ACC112 (cell line): ENCODE results near the gene SPIRE1.

ENCODE experiments used
- H2AFZ ChIP-seq: fragments of 200-600 bp; sonication (generic); one replicate; pipeline ENCODE4 v1.6.0; 2017; ENCODE audit warnings: antibody characterized with exemption, low read length; ENCODE audit not compliant: unreplicated experiment
- H3K27ac ChIP-seq: fragments of 200-600 bp; sonication (generic); 2 replicates; pipeline ENCODE4 v1.5.1; 2014; ENCODE audit warnings: low read depth, mild to moderate bottlenecking, antibody characterized with exemption, low read length, moderate library complexity
- H3K27me3 ChIP-seq: fragments of 200-600 bp; sonication (generic); 2 replicates; pipeline ENCODE4 v1.6.1; 2014; ENCODE audit warnings: mild to moderate bottlenecking, antibody characterized with exemption, low read length, moderate library complexity, mixed read lengths; ENCODE audit not compliant: insufficient read depth
- H3K36me3 ChIP-seq: fragments of 200-600 bp; sonication (generic); 2 replicates; pipeline ENCODE4 v1.6.1; 2016; ENCODE audit warnings: mild to moderate bottlenecking, antibody characterized with exemption, low read length, moderate library complexity, mixed read lengths; ENCODE audit not compliant: insufficient read depth
- H3K4me1 ChIP-seq: fragments of 200-600 bp; sonication (generic); one replicate; pipeline ENCODE4 v1.6.1; 2016; ENCODE audit warnings: low read length, mixed read lengths; ENCODE audit not compliant: insufficient read depth, unreplicated experiment, control insufficient read depth
- H3K4me3 ChIP-seq: fragments of 200-600 bp; sonication (generic); 2 replicates; pipeline ENCODE4 v1.5.1; 2014; ENCODE audit warnings: mild to moderate bottlenecking, low read depth, low read length
- H3K79me2 ChIP-seq: fragments of 200-600 bp; sonication (generic); one replicate; pipeline ENCODE4 v1.6.0; 2016; ENCODE audit warnings: low read length; ENCODE audit not compliant: control insufficient read depth, unreplicated experiment, insufficient read depth

Gene SPIRE1

GRCh38 chr18:12451428-12451827 is 206.5 kb downstream of the SPIRE1 start:
- Histone ChIP-seq H3K36me3 (peaks cover 13% of the 10 kb centered on the region), H3K79me2 (no peaks in the 10 kb centered on the region), H3K4me1 (no peaks in the 10 kb centered on the region), H3K4me3 (no peak overlapping the region), H3K27ac (no peak overlapping the region), H2AFZ (no peak overlapping the region), H3K27me3 (no peaks in the 10 kb centered on the region)

- no peaks in the 10 kb centered on the region for H3K27me3 ChIP-seq
- H3K27ac ChIP-seq = no peak overlapping the region
- H2AFZ ChIP-seq = no peak overlapping the region
- no peaks in the 10 kb centered on the region for H3K79me2 ChIP-seq
- peaks cover 20% of the 10 kb centered on the region for H3K36me3 ChIP-seq
- no peaks in the 10 kb centered on the region for H3K4me1 ChIP-seq
- H3K4me3 ChIP-seq = no peak overlapping the region
Measured at GRCh38 chr18:12449051-12449785, 208.7 kb downstream of the SPIRE1 start.

DNA sequence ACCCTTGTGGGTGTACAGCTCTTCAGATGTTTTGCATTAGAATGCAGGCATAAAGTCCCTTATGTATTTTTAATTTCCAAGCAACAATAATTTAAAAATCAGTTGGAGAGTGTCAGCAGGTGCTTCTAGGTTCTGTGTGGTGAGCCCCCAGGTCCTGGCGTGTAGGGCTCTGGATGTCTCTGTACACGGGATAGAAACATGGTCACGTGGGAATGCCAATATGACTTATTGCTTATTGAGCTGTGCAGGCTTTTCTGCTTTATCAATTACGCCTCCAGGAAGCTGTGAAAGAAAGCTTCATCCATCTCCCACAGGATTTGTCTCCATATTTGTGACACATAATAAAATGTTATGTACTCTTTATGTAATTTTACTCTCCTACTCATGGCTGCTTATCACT is 212.4 kb downstream of the SPIRE1 start:
- Histone ChIP-seq H3K4me1 (no peaks in the 10 kb centered on the region), H2AFZ (no peak overlapping the region), H3K79me2 (no peaks in the 10 kb centered on the region), H3K4me3 (no peak overlapping the region), H3K36me3 (peaks cover 32% of the 10 kb centered on the region), H3K27ac (no peak overlapping the region), H3K27me3 (no peaks in the 10 kb centered on the region)

DNA sequence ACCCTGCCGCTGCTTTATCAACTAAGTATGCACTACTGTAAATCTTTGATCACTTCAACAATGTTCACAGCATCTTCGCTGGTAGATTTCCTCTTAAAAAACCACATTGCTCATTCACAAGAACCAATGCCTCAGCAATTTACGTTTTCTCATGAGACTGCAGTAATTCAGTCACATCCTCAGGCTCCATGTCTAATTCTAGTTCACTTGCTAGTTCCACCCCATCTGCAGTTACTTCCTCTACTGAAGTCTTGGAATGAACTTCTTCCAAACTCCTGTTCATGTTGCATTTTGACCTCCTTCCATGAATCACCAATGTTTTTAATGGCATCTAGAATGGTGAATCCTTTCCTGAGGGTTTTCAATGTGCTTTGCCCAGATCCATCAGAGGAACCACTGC is 214.4 kb downstream of the SPIRE1 start:
- no peaks in the 10 kb centered on the region for H3K4me1 ChIP-seq
- H2AFZ ChIP-seq = no peak overlapping the region
- no peaks in the 10 kb centered on the region for H3K79me2 ChIP-seq
- no peak overlapping the region for H3K4me3 ChIP-seq
- no peaks in the 10 kb centered on the region for H3K27me3 ChIP-seq
- no peak overlapping the region for H3K27ac ChIP-seq
- H3K36me3 ChIP-seq = peaks cover 22% of the 10 kb centered on the region

GRCh38 chr18:12442946-12443345 is 215.0 kb downstream of the SPIRE1 start:
- H3K27ac ChIP-seq = no peak overlapping the region
- no peaks in the 10 kb centered on the region for H3K27me3 ChIP-seq
- H2AFZ ChIP-seq = no peak overlapping the region

DNA sequence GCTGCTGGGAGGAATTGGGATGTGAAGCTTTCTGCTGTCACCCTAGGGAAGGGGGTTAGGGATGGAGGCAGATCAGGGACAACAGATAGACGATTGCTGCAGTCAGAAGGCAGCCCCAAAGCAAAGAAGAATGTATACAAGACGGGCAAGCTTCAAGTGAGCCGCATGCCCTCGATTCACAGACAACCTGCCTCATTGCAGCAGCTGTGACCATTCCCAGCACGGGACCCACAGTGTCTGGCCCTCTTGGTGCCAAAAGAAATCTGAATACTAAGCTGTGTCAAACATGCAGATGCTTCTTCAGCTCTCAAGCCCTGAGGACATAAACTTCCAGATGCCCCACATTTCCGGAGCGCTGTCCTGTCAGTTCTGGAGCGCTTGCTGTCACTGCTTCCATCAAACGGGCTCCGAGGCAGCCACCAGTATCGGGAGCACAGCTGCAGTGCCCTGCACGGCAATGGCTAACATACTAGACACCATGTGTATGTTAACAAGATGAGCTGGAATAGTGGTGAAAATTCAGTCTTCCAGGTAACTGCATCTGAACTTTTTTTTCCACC is 216.4 kb downstream of the SPIRE1 start:
- no peak overlapping the region for H3K27ac ChIP-seq
- peaks cover 22% of the 10 kb centered on the region for H3K36me3 ChIP-seq
- H3K4me3 ChIP-seq = no peak overlapping the region
- no peak overlapping the region for H2AFZ ChIP-seq
- no peaks in the 10 kb centered on the region for H3K79me2 ChIP-seq
- no peaks in the 10 kb centered on the region for H3K27me3 ChIP-seq
- H3K4me1 ChIP-seq = no peaks in the 10 kb centered on the region

More at GRCh38 chr18:12442946-12443345, 215.0 kb downstream of the SPIRE1 start:
- peaks cover 22% of the 10 kb centered on the region for H3K36me3 ChIP-seq
- H3K79me2 ChIP-seq = no peaks in the 10 kb centered on the region
- H3K4me3 ChIP-seq = no peak overlapping the region
- H3K4me1 ChIP-seq = no peaks in the 10 kb centered on the region

GRCh38 chr18:12438257-12438656 is 219.7 kb downstream of the SPIRE1 start:
- peaks cover 2% of the 10 kb centered on the region for H3K36me3 ChIP-seq
- H3K27me3 ChIP-seq = no peaks in the 10 kb centered on the region
- no peak overlapping the region for H3K27ac ChIP-seq
- H3K4me1 ChIP-seq = no peaks in the 10 kb centered on the region
- H3K4me3 ChIP-seq = no peak overlapping the region
- H3K79me2 ChIP-seq = no peaks in the 10 kb centered on the region
- no peak overlapping the region for H2AFZ ChIP-seq

- Histone ChIP-seq H3K27ac (no peak overlapping the region), H3K4me1 (no peaks in the 10 kb centered on the region), H2AFZ (no peak overlapping the region), H3K27me3 (no peaks in the 10 kb centered on the region), H3K36me3 (peaks cover 6% of the 10 kb centered on the region; the same call in 1 of the 2 replicates), H3K4me3 (no peak overlapping the region), H3K79me2 (no peaks in the 10 kb centered on the region)
Measured at GRCh38 chr18:12435867-12436266, 222.0 kb downstream of the SPIRE1 start.

GRCh38 chr18:12434541-12434929 is 223.4 kb downstream of the SPIRE1 start:
- H3K27me3 ChIP-seq = no peaks in the 10 kb centered on the region
- H3K79me2 ChIP-seq = no peaks in the 10 kb centered on the region
- H3K4me3 ChIP-seq = no peak overlapping the region
- no peak overlapping the region for H3K27ac ChIP-seq
- H2AFZ ChIP-seq = no peak overlapping the region
- no peaks in the 10 kb centered on the region for H3K4me1 ChIP-seq
- peaks cover 11% of the 10 kb centered on the region; the same call in 1 of the 2 replicates for H3K36me3 ChIP-seq

GRCh38 chr18:12433829-12434540 is 223.9 kb downstream of the SPIRE1 start:
- no peak overlapping the region for H3K4me3 ChIP-seq

DNA sequence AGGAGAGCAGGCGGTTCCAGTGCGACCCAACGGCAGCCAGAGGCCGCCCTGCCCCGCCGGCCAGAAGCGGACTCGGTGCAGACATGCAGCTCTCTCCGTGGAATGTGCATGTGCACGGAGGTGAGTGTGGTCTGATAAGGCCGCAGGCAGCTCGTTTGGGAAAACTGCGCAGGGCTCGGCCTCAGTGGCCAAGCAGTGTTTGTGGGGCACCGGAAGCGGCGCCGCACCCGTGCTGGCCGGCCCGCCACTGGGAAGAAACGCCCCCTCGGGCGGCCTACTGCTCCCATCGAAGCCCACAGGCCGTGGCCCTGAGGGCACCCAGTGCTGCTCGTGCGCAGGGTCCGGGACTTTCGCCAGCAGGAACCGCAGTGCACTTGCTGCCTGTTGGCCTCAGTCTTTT is 225.0 kb downstream of the SPIRE1 start:
- Histone ChIP-seq H3K79me2 (no peaks in the 10 kb centered on the region), H3K4me3 (no peak overlapping the region), H3K27ac (no peak overlapping the region), H3K36me3 (peaks cover 17% of the 10 kb centered on the region), H3K4me1 (no peaks in the 10 kb centered on the region), H3K27me3 (no peaks in the 10 kb centered on the region), H2AFZ (no peak overlapping the region)

More at GRCh38 chr18:12433829-12434540, 223.9 kb downstream of the SPIRE1 start:
- Histone ChIP-seq H3K79me2 (no peaks in the 10 kb centered on the region), H3K36me3 (peaks cover 11% of the 10 kb centered on the region), H3K4me1 (no peaks in the 10 kb centered on the region), H3K27me3 (no peaks in the 10 kb centered on the region), H2AFZ (no peak overlapping the region), H3K27ac (no peak overlapping the region)
